ENCODE results near the gene LACTB. TPM values are rescaled to one million over a fixed set of nuclear protein-coding genes. Genes with fewer than 3 reads are reported as not detected.
"Not testable (repeated sequence)": the region's sequence is repeated elsewhere in the genome, so short reads cannot be mapped to it uniquely, and the experiment has no call there.

LACTB gene
- polyA plus RNA-seq, 1 donor from 2014 or later: 24.3 TPM

DNA sequence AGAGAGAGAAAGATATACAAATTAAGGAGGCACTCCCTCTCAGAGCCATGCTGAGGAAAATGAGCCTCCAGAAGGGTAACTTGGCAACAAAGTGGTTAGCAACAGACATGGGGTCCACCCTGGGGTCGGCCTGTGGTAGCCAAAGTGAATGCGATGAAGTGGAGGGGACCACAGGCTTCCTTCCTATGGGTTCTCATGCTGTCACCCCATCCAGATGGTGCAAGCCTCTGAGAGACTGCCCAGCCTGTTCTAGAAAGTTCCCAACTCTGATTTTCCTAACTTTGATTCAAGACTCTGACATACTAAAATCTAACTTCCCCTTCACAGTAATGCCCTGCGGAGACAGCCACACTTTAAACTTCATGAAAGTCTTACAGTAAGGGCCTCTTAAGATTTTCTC, 18.2 kb upstream of the LACTB start:
- Histone ChIP-seq H3K9me2 (ENCODE audit: insufficient read depth, low read length) (no peaks in the 10 kb centered on the region), H3K4me3 (ENCODE audit: low read length) (no peak overlapping the region), H4K20me1 (ENCODE audit: insufficient read depth) (no peaks in the 10 kb centered on the region), H3K27ac (ENCODE audit: low read length) (no peak overlapping the region), H3K36me3 (ENCODE audit: insufficient read depth, low read length) (no peaks in the 10 kb centered on the region), H2AFZ (ENCODE audit: low read depth, low read length) (no peak overlapping the region), H3F3A (ENCODE audit: insufficient read depth, low read length, poor library complexity, severe bottlenecking) (no peaks in the 10 kb centered on the region), H3K27me3 (ENCODE audit: insufficient read depth, low read depth, low read length) (no peaks in the 10 kb centered on the region), H3K4me2 (ENCODE audit: low read length) (no peak overlapping the region), H3K9me3 (ENCODE audit: low read length) (no peaks in the 10 kb centered on the region), H3K9ac (ENCODE audit: low read length) (no peak overlapping the region), H3K79me2 (replicated peaks; ENCODE audit: insufficient read depth, low read length) (no peaks in the 10 kb centered on the region)
- TF ChIP-seq EZH2 (IDR thresholded peaks at IDR 0.05; ENCODE audit: borderline replicate concordance, insufficient read depth, low read length, poor library complexity, severe bottlenecking) (no peak), POLR2AphosphoS5 (IDR thresholded peaks at IDR 0.05) (no peak), SMC3 (conservative IDR thresholded peaks at IDR 0.05; ENCODE audit: poor library complexity) (no peak)

DNA sequence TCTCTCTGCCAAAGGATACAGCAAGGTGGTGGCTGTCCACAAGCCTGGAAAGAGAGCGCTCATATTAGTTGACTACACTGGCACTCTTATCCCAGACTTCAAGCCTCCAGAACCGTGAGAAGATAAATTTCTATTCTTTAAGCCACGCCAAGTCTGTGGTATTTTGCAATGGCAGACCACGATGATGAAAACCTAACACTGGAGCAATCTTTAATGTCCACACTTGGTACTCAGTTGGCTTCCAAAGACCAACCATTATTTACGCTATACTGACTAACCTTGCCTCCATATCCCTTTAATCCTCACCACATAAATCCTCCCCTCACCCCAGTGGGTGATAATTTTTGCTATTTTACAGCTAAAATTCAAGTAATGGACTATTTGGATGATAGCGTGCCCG, 16.9 kb upstream of the LACTB start:
- Histone ChIP-seq H3K9me3 (ENCODE audit: low read length) (no peaks in the 10 kb centered on the region), H3K4me2 (ENCODE audit: low read length) (no peak overlapping the region), H4K20me1 (ENCODE audit: insufficient read depth) (no peaks in the 10 kb centered on the region), H3F3A (ENCODE audit: insufficient read depth, low read length, poor library complexity, severe bottlenecking) (no peaks in the 10 kb centered on the region), H3K36me3 (ENCODE audit: insufficient read depth, low read length) (no peaks in the 10 kb centered on the region), H3K9me2 (ENCODE audit: insufficient read depth, low read length) (no peaks in the 10 kb centered on the region), H3K27ac (ENCODE audit: low read length) (no peak overlapping the region), H3K27me3 (ENCODE audit: insufficient read depth, low read depth, low read length) (no peaks in the 10 kb centered on the region), H3K9ac (ENCODE audit: low read length) (no peak overlapping the region), H3K4me3 (ENCODE audit: low read length) (no peak overlapping the region), H3K79me2 (replicated peaks; ENCODE audit: insufficient read depth, low read length) (no peaks in the 10 kb centered on the region), H2AFZ (ENCODE audit: low read depth, low read length) (no peak overlapping the region)
- TF ChIP-seq EP300 (conservative IDR thresholded peaks at IDR 0.05; ENCODE audit: poor library complexity, severe bottlenecking): no peak
- no peak for TF ChIP-seq SMC3 (conservative IDR thresholded peaks at IDR 0.05; ENCODE audit: poor library complexity)
- no peak for TF ChIP-seq REST (IDR thresholded peaks at IDR 0.05; ENCODE audit: borderline replicate concordance)
- TF ChIP-seq CTCF (IDR thresholded peaks at IDR 0.05; ENCODE audit: poor library complexity, severe bottlenecking): no peak
- TF ChIP-seq POLR2AphosphoS5 (IDR thresholded peaks at IDR 0.05): no peak
- TF ChIP-seq EZH2 (IDR thresholded peaks at IDR 0.05; ENCODE audit: borderline replicate concordance, insufficient read depth, low read length, poor library complexity, severe bottlenecking): no peak
- no peak for TF ChIP-seq RAD21 (conservative IDR thresholded peaks at IDR 0.05)
- no peak for TF ChIP-seq MXI1 (conservative IDR thresholded peaks at IDR 0.05; ENCODE audit: poor library complexity, severe bottlenecking)
- no peak for TF ChIP-seq TAF1 (IDR thresholded peaks at IDR 0.05; ENCODE audit: low read depth)

- H3K4me3 ChIP-seq (ENCODE audit: low read length); H3K9me3 ChIP-seq (ENCODE audit: low read length); H3K27me3 ChIP-seq (ENCODE audit: insufficient read depth, low read depth, low read length); H3F3A ChIP-seq (ENCODE audit: insufficient read depth, low read length, poor library complexity, severe bottlenecking); H4K20me1 ChIP-seq (ENCODE audit: insufficient read depth); H2AFZ ChIP-seq (ENCODE audit: low read depth, low read length); H3K9ac ChIP-seq (ENCODE audit: low read length); H3K79me2 ChIP-seq (replicated peaks; ENCODE audit: insufficient read depth, low read length); H3K4me2 ChIP-seq (ENCODE audit: low read length); H3K36me3 ChIP-seq (ENCODE audit: insufficient read depth, low read length); H3K9me2 ChIP-seq (ENCODE audit: insufficient read depth, low read length); H3K27ac ChIP-seq (ENCODE audit: low read length): not testable (repeated sequence)
Observed at GRCh38 chr15:63105354-63105753, 16.3 kb upstream of the LACTB start.
